22Rv1 (cell line): Measurements from ENCODE around the gene DDX17.

ENCODE experiments used
- H3K27ac ChIP-seq: fragments of 450-650 bp; 2 replicates; pipeline ENCODE4 v1.5.1; 2017
- ZFX ChIP-seq: fragments of 450-650 bp; IDR thresholded peaks from 2 replicates; pipeline ENCODE4 v1.6.1; 2017; ENCODE audit warnings: antibody characterized with exemption, borderline replicate concordance
- TF ChIP-seq, protein P1 (sequence below): fragments of 450-650 bp; IDR thresholded peaks from 2 replicates; pipeline ENCODE4 v1.5.1; 2017; ENCODE audit warnings: mild to moderate bottlenecking

DDX17 gene

DNA sequence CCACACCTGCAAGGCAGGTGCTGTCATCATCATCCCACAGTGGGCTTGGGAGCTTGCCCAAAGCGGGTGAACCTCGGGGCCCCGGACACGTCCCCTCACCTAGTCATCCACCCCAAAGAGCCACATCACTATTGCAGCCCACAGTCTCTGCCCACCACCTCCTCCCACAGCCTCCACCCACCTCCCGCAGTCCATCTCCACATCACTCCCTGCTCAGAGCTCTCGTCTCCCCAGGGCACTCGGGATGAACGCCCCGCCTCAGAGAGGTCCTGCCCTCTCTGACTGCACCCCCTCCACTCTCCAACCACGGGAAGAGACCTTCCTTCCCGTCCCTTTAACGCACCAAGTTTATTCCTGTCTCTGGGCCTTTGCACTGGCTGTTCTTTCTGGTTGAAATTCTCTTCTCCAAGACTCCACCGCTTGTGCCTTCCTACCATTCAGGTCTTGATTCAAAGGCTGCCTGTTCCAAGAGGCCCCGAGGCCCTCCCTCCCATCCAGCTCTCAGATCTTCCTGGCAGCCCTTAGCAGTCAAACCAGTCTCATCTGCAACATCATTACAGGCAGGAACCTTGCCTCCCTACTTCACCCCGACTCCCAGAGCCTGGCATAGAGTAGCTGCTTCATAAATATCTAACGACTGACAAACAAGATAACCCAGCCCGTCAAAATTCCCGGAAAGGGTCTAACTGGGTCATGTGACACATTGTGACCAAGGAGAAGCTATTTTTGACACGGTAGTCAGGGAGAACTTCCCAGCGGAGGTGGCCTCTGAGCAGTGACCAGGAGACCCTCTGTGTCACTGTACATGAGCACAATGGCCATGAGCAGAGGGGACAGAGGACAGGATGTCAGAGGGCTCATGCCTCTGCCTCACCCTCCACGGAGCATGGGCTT, 62.2 kb downstream of the DDX17 start:
- no peak overlapping the region for H3K27ac ChIP-seq
- no peak for TF ChIP-seq ZFX
- TF ChIP-seq, protein P1, sequence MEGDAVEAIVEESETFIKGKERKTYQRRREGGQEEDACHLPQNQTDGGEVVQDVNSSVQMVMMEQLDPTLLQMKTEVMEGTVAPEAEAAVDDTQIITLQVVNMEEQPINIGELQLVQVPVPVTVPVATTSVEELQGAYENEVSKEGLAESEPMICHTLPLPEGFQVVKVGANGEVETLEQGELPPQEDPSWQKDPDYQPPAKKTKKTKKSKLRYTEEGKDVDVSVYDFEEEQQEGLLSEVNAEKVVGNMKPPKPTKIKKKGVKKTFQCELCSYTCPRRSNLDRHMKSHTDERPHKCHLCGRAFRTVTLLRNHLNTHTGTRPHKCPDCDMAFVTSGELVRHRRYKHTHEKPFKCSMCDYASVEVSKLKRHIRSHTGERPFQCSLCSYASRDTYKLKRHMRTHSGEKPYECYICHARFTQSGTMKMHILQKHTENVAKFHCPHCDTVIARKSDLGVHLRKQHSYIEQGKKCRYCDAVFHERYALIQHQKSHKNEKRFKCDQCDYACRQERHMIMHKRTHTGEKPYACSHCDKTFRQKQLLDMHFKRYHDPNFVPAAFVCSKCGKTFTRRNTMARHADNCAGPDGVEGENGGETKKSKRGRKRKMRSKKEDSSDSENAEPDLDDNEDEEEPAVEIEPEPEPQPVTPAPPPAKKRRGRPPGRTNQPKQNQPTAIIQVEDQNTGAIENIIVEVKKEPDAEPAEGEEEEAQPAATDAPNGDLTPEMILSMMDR: no peak

DNA sequence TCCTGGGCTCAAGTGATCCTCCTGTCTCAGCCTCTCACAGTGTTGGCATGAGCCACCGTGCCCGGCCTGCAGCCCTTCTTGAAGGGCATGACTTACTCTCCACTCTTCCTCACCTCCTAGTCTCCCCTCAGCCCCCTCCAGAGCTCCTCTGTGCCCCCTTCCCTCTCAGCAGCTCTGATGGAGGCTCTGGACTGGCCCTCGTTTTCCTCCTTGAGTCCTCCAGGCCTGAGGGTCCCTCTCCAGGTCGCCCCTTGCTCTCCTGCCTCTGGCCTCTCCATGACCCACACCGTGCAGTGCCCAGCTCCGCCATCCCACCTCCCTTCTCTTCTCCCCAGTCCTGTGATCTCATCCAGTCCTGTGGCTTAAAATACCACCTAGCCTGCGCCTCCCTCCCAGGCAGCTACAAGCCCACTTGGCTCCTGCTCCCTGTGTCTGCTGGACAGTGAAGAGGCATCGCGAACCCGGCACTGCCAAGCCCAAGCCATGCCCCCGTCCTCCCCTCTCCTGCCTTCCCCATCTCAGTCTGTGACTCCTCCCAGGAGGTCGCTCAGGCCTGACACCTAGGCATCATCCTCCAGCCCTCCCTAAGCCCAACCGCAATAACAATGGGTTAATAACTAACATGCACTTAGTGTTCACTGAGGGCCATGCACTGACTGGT, 63.0 kb downstream of the DDX17 start:
- TF ChIP-seq ZFX: no peak
- TF ChIP-seq, protein P1: no peak
- no peak overlapping the region for H3K27ac ChIP-seq

DNA sequence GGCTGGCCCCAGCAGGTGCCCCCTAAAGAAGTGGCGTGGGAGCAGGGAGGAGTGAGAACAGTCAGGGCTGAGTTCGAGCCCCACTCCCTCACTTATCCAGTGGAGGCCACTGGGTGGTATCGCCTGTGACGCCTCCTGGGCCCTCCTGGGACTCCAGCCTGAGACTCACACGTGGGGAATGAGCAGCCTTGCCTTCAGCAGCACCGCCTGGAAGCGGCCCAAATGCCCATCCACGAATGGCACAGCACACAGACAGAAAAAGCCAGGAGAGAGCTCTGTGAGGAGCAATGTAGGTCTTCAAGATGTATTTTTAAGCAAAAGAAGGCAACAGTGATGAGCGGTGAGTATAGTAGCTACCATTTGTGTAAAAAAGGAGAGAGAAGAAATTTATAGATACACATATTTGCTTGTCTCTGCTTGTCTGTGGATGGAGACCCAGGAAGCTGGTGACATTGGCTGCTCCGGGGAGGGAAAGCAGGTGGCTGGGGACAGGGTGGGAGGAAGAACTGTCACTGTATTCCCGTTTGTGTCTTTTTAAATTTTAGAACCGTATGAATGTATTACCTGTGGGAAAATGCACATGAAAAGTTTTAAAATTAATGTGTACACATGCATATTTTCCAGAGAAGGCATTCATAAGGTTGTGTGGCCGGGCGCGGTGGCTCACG, 64.4 kb downstream of the DDX17 start:
- H3K27ac ChIP-seq: no peak overlapping the region
- TF ChIP-seq ZFX: no peak
- TF ChIP-seq, protein P1: no peak

DNA sequence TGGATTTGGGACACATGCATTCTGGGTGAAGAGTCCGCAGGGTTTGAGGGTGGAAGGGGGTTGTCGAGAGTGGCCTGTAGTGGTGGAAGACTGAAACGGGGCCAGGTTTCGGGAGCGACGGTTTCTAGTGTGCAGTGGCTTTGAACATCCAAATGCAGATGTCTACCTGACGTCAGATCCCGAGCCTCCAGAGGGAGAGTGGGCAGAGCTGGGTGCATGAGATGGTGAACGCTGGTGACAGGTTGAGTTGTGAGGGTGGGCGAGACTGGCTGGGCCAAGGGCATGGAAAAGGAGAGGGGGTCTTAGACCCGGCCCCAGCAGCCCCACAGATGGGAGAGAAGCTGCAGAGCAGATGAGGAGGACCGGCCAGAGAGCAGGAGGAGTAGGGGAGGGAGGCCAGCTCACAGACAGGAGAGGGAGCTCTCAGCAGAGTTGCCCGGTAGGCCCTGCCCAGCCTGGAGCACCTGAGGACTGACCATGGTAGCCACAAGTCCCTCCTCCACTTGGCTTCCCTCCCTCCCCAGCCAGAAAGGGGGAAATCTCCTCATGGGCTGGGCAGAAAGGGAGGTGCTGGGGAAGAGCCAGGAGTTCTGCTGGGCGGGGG, 65.3 kb downstream of the DDX17 start:
- H3K27ac ChIP-seq: no peak overlapping the region
- TF ChIP-seq ZFX: no peak
- TF ChIP-seq, protein P1: no peak

DNA sequence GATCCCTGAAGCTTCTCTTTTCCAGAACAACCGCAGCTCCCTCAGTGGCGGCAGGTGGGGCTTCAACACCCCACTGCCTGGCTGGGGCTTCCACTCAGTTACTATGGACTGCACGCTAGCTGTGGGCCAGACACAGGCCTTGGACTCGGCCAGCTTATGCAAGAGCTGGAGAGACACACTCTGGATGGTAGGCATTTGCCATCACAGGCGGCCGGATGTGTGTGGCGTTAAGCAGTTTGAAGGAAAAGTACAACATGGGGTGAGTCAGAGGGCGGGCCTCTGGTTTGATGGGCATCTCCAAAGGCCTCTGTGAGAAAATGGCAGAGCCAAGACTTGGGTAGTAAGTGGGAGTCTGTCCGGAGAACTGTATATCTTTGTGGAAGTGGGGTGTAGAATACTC, 68.7 kb downstream of the DDX17 start:
- TF ChIP-seq ZFX: no peak
- TF ChIP-seq, protein P1: no peak
- H3K27ac ChIP-seq: no peak overlapping the region

DNA sequence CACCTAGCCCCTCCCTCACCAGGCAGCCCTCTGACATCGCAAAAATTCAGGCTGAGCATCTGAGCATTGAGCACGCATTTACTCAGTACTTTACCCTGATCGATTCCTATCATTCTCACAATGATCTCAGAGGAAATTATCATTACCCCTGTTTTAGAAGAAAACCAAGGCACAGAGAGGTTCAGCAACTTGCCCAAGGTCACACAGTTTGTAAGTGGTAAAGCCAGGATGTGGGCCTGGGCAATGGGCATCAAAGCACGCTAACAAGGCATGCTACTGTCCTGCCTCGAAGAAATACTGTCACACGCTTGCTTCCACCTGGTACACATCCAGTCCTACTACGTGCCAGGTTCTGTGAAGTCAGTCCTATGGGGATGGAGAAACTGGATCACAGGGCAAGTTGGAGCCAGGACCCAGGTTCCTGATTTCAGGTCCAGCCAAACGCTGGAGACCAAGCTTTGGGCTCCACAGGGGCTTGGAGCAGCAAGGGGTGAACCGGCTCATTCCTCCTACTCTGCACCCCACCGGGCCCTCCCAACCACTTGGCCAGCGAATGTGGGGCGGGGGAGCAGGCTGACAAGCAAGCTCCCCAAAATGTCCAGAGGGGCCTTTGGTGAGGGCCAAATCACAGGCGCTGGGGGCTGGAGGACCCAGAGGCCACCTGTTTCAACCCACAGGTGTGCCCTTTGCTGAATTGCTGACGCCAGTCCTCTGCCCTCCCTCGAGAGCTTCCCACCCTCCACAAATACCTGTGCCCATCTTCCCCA, 69.3 kb downstream of the DDX17 start:
- H3K27ac ChIP-seq: no peak overlapping the region
- no peak for TF ChIP-seq ZFX
- TF ChIP-seq, protein P1: no peak
